ENCODE measurements around the gene MCF2L2.

GRCh38 chr3:183270344-183270743 lies 158.1 kb downstream of the MCF2L2 start:
- TF ChIP-seq MAX (IDR thresholded peaks at IDR 0.05) (no peak), RAD21 (conservative IDR thresholded peaks at IDR 0.05 in 1 of 2, IDR thresholded peaks at IDR 0.05 in 1 of 2) (no peak), USF2 (IDR thresholded peaks at IDR 0.05) (no peak), MYC (IDR thresholded peaks at IDR 0.05; ENCODE audit: borderline replicate concordance, low read length) (no peak), RCOR1 (IDR thresholded peaks at IDR 0.05; ENCODE audit: low read depth, low read length) (no peak), ATOH8 (CRISPR knock-in tag; IDR thresholded peaks at IDR 0.05; ENCODE audit: low read depth) (no peak), EP300 (IDR thresholded peaks at IDR 0.05) (no peak), POLR2A (IDR thresholded peaks at IDR 0.05; ENCODE audit: low read length) (no peak), CTCF (IDR thresholded peaks at IDR 0.05) (no peak), RFX5 (IDR thresholded peaks at IDR 0.05) (no peak)
